K562 (cell line): Measurements from ENCODE around the gene ITPK1.

Experiments
- BRD9 ChIP-seq: fragments of 450-650 bp; IDR thresholded peaks from 2 replicates; pipeline ENCODE4 v1.6.1; 2018; ENCODE audit warnings: low read depth; ENCODE audit not compliant: partially characterized antibody
- ESRRA ChIP-seq: fragments of 450-650 bp; IDR thresholded peaks from 2 replicates; pipeline ENCODE4 v1.6.1; 2014; ENCODE audit warnings: low read depth, mild to moderate bottlenecking, moderate library complexity, borderline replicate concordance
- GATA2 ChIP-seq: sonication (generic); formaldehyde crosslinking; IDR thresholded peaks from 2 replicates; pipeline ENCODE4 v1.4.0; 2020; ENCODE audit warnings: mild to moderate bottlenecking, missing genetic modification reagents
- MEF2A ChIP-seq: IDR thresholded peaks from 2 replicates; pipeline ENCODE4 v1.6.1; 2011; ENCODE audit warnings: low read depth, mild to moderate bottlenecking, low read length, moderate library complexity; ENCODE audit not compliant: control insufficient read depth
- SREBF1 ChIP-seq: fragments of 150-350 bp; IDR thresholded peaks from 2 replicates; pipeline ENCODE4 v1.6.1; 2014; ENCODE audit warnings: antibody characterized with exemption, low read depth, low read length, borderline replicate concordance
- ZSCAN29 ChIP-seq: fragments of 450-650 bp; IDR thresholded peaks from 2 replicates; pipeline ENCODE4 v1.6.1; 2017
- TF ChIP-seq, protein P1 (sequence below): sonication (generic); formaldehyde crosslinking; IDR thresholded peaks from 2 replicates; pipeline ENCODE4 v1.8.1; 2022; ENCODE audit warnings: missing genetic modification reagents
- TF ChIP-seq, protein P2 (sequence below), 3 experiments: IDR thresholded peaks in 2 of 3; conservative IDR thresholded peaks in 1 of 3; 2 replicates each; pipeline ENCODE4 v1.5.1; 2011 to 2012; ENCODE audit warnings: low read length in 3 of 3, mild to moderate bottlenecking in 3 of 3, control low read depth in 2 of 3, improper control_type of control experiment in 1 of 3, inconsistent platforms in 1 of 3, low read depth in 1 of 3, mixed read lengths in 1 of 3, moderate library complexity in 1 of 3; ENCODE audit not compliant: insufficient read depth in 2 of 3

DNA sequence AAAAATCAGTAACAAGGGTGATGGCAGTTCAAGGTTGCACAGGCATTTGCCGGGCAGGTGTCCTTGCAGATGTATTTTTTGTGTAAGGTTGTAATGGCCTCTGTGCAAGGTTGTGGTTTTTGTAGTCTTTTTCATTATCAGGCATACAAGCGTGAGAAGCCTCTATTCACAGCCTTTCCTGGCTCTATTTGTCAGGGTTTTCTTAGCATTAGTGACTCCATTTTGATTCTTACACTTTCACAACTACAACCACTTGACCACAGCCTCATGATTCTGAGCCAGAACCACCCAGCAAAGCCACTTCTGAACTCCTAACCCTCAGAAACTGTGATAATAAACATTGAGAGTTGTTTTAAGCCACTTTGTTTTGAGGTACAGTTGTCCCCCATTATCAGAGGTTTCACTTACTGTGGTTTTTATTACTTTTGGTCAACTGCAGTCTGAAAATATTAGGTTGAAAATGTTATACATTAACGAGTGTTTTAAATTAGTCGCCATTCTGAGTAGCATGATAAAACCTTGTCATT, 220.3 kb downstream of the ITPK1 start:
- TF ChIP-seq SREBF1 (no peak), ESRRA (no peak), MEF2A (no peak), BRD9 (no peak), GATA2 (CRISPR knock-in tag) (no peak), ZSCAN29 (no peak)
- TF ChIP-seq, protein P1, sequence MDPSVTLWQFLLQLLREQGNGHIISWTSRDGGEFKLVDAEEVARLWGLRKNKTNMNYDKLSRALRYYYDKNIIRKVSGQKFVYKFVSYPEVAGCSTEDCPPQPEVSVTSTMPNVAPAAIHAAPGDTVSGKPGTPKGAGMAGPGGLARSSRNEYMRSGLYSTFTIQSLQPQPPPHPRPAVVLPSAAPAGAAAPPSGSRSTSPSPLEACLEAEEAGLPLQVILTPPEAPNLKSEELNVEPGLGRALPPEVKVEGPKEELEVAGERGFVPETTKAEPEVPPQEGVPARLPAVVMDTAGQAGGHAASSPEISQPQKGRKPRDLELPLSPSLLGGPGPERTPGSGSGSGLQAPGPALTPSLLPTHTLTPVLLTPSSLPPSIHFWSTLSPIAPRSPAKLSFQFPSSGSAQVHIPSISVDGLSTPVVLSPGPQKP = no peak
- TF ChIP-seq, protein P2, sequence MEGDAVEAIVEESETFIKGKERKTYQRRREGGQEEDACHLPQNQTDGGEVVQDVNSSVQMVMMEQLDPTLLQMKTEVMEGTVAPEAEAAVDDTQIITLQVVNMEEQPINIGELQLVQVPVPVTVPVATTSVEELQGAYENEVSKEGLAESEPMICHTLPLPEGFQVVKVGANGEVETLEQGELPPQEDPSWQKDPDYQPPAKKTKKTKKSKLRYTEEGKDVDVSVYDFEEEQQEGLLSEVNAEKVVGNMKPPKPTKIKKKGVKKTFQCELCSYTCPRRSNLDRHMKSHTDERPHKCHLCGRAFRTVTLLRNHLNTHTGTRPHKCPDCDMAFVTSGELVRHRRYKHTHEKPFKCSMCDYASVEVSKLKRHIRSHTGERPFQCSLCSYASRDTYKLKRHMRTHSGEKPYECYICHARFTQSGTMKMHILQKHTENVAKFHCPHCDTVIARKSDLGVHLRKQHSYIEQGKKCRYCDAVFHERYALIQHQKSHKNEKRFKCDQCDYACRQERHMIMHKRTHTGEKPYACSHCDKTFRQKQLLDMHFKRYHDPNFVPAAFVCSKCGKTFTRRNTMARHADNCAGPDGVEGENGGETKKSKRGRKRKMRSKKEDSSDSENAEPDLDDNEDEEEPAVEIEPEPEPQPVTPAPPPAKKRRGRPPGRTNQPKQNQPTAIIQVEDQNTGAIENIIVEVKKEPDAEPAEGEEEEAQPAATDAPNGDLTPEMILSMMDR (IDR thresholded peaks at IDR 0.05 in 2 of 3, conservative IDR thresholded peaks at IDR 0.05 in 1 of 3; ENCODE audit: insufficient read depth in 2 of 3, low read depth in 1 of 3, low read length in 3 of 3) = no peak
